Fibroblast of lung (primary cell): ENCODE measurements around the gene CCDC174. TPM values are rescaled to one million over a fixed set of nuclear protein-coding genes. Genes with fewer than 3 reads are reported as not detected.

ENCODE experiments used
- DNase-seq, 2 donors: peaks; one replicate each; pipeline versions ENCODE4 v3.0.0 to v3.0.0-alpha.2; 2010; ENCODE audit warnings: low read depth in 2 of 2
- H2AFZ ChIP-seq: 2 replicates; pipeline ENCODE4 v1.5.1; 2012; ENCODE audit warnings: low read length, control low read depth, inconsistent platforms
- H3K27ac ChIP-seq: 2 replicates; pipeline ENCODE4 v1.5.1; 2011; ENCODE audit warnings: low read length, control low read depth; ENCODE audit not compliant: insufficient read depth
- H3K27me3 ChIP-seq: 2 replicates; pipeline ENCODE4 v1.5.1; 2011; ENCODE audit warnings: mild to moderate bottlenecking, low read length; ENCODE audit not compliant: control insufficient read depth, insufficient read depth
- H3K36me3 ChIP-seq: 2 replicates; pipeline ENCODE4 v1.5.1; 2011; ENCODE audit warnings: low read length; ENCODE audit not compliant: control insufficient read depth, insufficient read depth
- H3K4me1 ChIP-seq: 2 replicates; pipeline ENCODE4 v1.5.1; 2011; ENCODE audit warnings: low read length; ENCODE audit not compliant: control insufficient read depth, insufficient read depth; ENCODE audit errors: extremely low read depth
- H3K4me2 ChIP-seq: 2 replicates; pipeline ENCODE4 v1.5.1; 2011; ENCODE audit warnings: low read length, control low read depth; ENCODE audit not compliant: insufficient read depth; ENCODE audit errors: extremely low read depth
- H3K4me3 ChIP-seq, 4 experiments: fragments of 200-600 bp in 1 of 4; sonication (generic) in 1 of 4; replicated peaks in 1 of 4; 2 replicates each; pipeline ENCODE4 v1.5.1; 2011 to 2016; ENCODE audit warnings: low read length in 4 of 4, low read depth in 3 of 4, mild to moderate bottlenecking in 3 of 4, control low read depth in 2 of 4, inconsistent platforms in 1 of 4, mixed read lengths in 1 of 4; ENCODE audit not compliant: insufficient read depth in 1 of 4; ENCODE audit errors: control extremely low read depth in 1 of 4
- H3K79me2 ChIP-seq: 2 replicates; pipeline ENCODE4 v1.5.1; 2012; ENCODE audit warnings: mild to moderate bottlenecking, low read length, inconsistent platforms; ENCODE audit not compliant: control insufficient read depth, insufficient read depth
- H3K9ac ChIP-seq: 2 replicates; pipeline ENCODE4 v1.5.1; 2011; ENCODE audit warnings: mild to moderate bottlenecking, low read length, control low read depth; ENCODE audit not compliant: insufficient read depth
- H3K9me3 ChIP-seq: 2 replicates; pipeline ENCODE4 v1.5.1; 2012; ENCODE audit warnings: low read depth, low read length; ENCODE audit not compliant: control insufficient read depth, insufficient read depth
- H4K20me1 ChIP-seq: 2 replicates; pipeline ENCODE4 v1.5.1; 2011; ENCODE audit warnings: low read length; ENCODE audit not compliant: control insufficient read depth, insufficient read depth; ENCODE audit errors: extremely low read depth
- EZH2 ChIP-seq: IDR thresholded peaks from 2 replicates; pipeline ENCODE4 v1.5.1; 2012; ENCODE audit warnings: low read length, control low read depth, mild to moderate bottlenecking; ENCODE audit errors: missing control alignments
- polyA plus RNA-seq, 2 donors: library from polyadenylated mRNA; depleted of rRNA in 1 of 2; stranded (reverse) in 1 of 2; unstranded in 1 of 2; fragments of >200 nt; gene quantifications; 2 replicates each; pipeline ENCODE4 v1.2.1, GENCODE V29; 2011 to 2012; ENCODE audit warnings: missing spikeins in 1 of 2
- total RNA-seq: library from RNA; depleted of rRNA; stranded (reverse); fragments of >200 nt; gene quantifications from 2 replicates; pipeline ENCODE4 v1.2.1, GENCODE V29; 2014
- TF ChIP-seq, protein P1 (sequence below), 2 donors: IDR thresholded peaks in 1 of 2; conservative IDR thresholded peaks in 1 of 2; 1 replicate in 1 of 2; 2 replicates in 1 of 2; pipeline ENCODE4 v1.5.1; 2011 to 2012; ENCODE audit warnings: low read length in 2 of 2, control low read depth in 1 of 2, inconsistent platforms in 1 of 2, low read depth in 1 of 2, mild to moderate bottlenecking in 1 of 2

Gene CCDC174
- total and polyA plus RNA-seq, 2 donors (not counting 1 experiment from before 2014, with no cell fraction given): 12.7 to 14.4 TPM

DNA sequence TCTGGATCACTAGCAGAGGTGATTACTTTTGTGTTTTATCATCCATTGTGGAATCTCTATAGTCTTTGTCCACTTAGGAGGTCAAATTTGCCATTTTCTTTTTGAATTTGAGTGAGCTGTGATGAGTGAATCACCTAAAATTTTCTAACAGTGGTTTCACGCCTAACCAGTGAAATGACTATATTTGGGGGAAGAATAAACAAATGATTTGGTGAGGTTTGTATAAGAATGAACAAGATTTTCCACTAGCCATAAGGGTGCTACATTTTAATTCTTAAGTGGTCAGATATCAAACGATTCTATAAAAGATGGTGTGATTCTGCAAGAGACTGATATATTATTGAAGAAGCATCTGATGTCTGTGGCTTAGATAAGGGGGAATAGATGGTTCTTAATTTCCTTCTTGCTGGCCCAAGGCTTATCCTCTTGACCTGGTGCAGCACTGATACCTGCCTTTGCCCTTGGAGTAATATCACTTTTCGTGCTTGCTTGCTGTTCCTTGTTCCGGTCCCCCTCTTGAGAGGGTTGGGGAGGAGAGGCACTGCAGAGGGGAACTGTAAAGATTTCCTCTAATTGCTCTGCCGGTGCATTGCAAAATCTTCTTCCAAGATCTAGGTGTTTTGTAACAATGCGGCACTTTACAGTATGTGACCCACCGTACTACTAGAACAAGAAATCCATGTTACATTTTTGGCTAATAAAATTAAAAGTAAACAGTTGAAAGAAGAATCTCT lies 37.9 kb downstream of the CCDC174 start:
- Histone ChIP-seq H3K9ac (no peak overlapping the region), H3K36me3 (no peaks in the 10 kb centered on the region), H3K27me3 (no peaks in the 10 kb centered on the region), H3K27ac (no peak overlapping the region), H2AFZ (no peak overlapping the region), H3K4me3 (no peak overlapping the region), H3K4me1 (no peaks in the 10 kb centered on the region), H4K20me1 (no peaks in the 10 kb centered on the region), H3K79me2 (no peaks in the 10 kb centered on the region), H3K4me2 (no peak overlapping the region), H3K9me3 (no peaks in the 10 kb centered on the region)
- TF ChIP-seq, protein P1, sequence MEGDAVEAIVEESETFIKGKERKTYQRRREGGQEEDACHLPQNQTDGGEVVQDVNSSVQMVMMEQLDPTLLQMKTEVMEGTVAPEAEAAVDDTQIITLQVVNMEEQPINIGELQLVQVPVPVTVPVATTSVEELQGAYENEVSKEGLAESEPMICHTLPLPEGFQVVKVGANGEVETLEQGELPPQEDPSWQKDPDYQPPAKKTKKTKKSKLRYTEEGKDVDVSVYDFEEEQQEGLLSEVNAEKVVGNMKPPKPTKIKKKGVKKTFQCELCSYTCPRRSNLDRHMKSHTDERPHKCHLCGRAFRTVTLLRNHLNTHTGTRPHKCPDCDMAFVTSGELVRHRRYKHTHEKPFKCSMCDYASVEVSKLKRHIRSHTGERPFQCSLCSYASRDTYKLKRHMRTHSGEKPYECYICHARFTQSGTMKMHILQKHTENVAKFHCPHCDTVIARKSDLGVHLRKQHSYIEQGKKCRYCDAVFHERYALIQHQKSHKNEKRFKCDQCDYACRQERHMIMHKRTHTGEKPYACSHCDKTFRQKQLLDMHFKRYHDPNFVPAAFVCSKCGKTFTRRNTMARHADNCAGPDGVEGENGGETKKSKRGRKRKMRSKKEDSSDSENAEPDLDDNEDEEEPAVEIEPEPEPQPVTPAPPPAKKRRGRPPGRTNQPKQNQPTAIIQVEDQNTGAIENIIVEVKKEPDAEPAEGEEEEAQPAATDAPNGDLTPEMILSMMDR (conservative IDR thresholded peaks at IDR 0.05 in 1 of 2, IDR thresholded peaks at IDR 0.05 in 1 of 2; ENCODE audit: low read depth in 1 of 2, low read length in 2 of 2): no peak
- TF ChIP-seq EZH2: no peak
- no peak for DNase-seq

DNA sequence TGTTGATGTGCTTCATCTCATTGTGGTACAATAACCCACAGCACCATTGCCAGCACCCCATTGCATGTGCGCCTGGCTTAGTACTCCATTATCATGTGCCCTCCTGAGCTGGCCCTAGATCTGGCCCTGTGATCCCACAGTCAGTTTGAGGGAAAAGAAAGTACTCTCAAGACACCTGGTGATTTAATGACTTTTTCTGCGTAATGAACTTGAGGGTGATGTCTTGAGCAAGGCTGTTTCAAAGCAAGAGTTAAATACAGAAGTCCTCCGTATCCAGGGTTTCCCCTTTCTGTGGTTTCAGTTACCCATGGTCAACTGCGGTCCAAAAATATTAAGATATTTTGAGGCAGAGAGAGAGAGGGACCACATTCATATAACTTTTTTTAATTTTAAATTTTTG lies 39.7 kb downstream of the CCDC174 start:
- H3K4me3 ChIP-seq: no peak overlapping the region
- no peaks in the 10 kb centered on the region for H3K4me1 ChIP-seq
- H3K9me3 ChIP-seq: no peaks in the 10 kb centered on the region
- no peaks in the 10 kb centered on the region for H3K27me3 ChIP-seq
- H3K36me3 ChIP-seq: no peaks in the 10 kb centered on the region
- no peak for TF ChIP-seq EZH2
- TF ChIP-seq, protein P1 (conservative IDR thresholded peaks at IDR 0.05 in 1 of 2, IDR thresholded peaks at IDR 0.05 in 1 of 2; ENCODE audit: low read depth in 1 of 2, low read length in 2 of 2): no peak
- no peak overlapping the region for H3K9ac ChIP-seq
- no peaks in the 10 kb centered on the region for H4K20me1 ChIP-seq
- no peak overlapping the region for H2AFZ ChIP-seq
- no peak overlapping the region for H3K4me2 ChIP-seq
- no peak overlapping the region for H3K27ac ChIP-seq
- no peak for DNase-seq
- H3K79me2 ChIP-seq: no peaks in the 10 kb centered on the region

DNA sequence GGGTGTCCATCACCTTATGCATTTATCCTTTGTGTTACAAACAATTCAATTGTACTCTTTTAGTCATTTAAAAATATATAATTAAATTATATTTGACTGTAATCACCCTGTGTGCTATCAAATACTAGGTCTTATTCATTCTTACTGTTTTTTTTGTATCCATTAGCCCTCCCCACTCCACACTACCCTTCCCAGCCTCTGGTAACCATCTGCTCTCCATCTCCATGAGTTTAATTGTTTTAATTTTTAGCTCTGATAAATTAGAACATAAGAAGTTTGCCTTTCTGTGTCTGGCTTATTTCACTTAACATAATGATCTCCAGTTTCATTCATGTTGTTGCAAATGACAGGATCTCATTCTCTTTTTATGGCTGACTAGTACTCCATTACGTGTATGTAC lies 40.2 kb downstream of the CCDC174 start:
- TF ChIP-seq EZH2: no peak
- TF ChIP-seq, protein P1 (conservative IDR thresholded peaks at IDR 0.05 in 1 of 2, IDR thresholded peaks at IDR 0.05 in 1 of 2; ENCODE audit: low read depth in 1 of 2, low read length in 2 of 2): no peak
- Histone ChIP-seq H4K20me1 (no peaks in the 10 kb centered on the region), H2AFZ (no peak overlapping the region)

More for the DNA sequence above, 40.2 kb downstream of the CCDC174 start:
- Histone ChIP-seq H3K4me1 (no peaks in the 10 kb centered on the region), H3K36me3 (no peaks in the 10 kb centered on the region), H3K27me3 (no peaks in the 10 kb centered on the region), H3K27ac (no peak overlapping the region), H3K79me2 (no peaks in the 10 kb centered on the region), H3K4me3 (no peak overlapping the region), H3K9me3 (no peaks in the 10 kb centered on the region), H3K4me2 (no peak overlapping the region), H3K9ac (no peak overlapping the region)
- DNase-seq: no peak
